Measurements from ENCODE around the gene CLDND2.

GRCh38 chr19:51323481-51324166 lies 45.2 kb downstream of the CLDND2 start:
- TF ChIP-seq CTCF (conservative IDR thresholded peaks at IDR 0.05 in 1 of 2, IDR thresholded peaks at IDR 0.05 in 1 of 2; ENCODE audit: low read depth in 1 of 2, low read length in 2 of 2) (no peak), EZH2 (IDR thresholded peaks at IDR 0.05; ENCODE audit: low read length, missing control alignments) (no peak)

All from fibroblast of lung (primary cell).